Mucosa of gallbladder (tissue), 1 donor: ENCODE measurements around the gene TSPAN14. TPM values are rescaled to one million over a fixed set of nuclear protein-coding genes. Genes with fewer than 3 reads are reported as not detected.
"Not testable (repeated sequence)": the region's sequence is repeated elsewhere in the genome, so short reads cannot be mapped to it uniquely, and the experiment has no call there.

Experiments
- DNase-seq: peaks from one replicate; pipeline ENCODE4 v3.0.0-alpha.2; 2020; ENCODE audit warnings: low spot score
- total RNA-seq: library from RNA; stranded (reverse); gene quantifications from one replicate; pipeline ENCODE4 v1.2.1, GENCODE V29; 2021
- donor health status: DM: no; HTN: no; CAD: no.

The TSPAN14 gene, protein sequence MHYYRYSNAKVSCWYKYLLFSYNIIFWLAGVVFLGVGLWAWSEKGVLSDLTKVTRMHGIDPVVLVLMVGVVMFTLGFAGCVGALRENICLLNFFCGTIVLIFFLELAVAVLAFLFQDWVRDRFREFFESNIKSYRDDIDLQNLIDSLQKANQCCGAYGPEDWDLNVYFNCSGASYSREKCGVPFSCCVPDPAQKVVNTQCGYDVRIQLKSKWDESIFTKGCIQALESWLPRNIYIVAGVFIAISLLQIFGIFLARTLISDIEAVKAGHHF
- 124 TPM for total RNA-seq

DNA sequence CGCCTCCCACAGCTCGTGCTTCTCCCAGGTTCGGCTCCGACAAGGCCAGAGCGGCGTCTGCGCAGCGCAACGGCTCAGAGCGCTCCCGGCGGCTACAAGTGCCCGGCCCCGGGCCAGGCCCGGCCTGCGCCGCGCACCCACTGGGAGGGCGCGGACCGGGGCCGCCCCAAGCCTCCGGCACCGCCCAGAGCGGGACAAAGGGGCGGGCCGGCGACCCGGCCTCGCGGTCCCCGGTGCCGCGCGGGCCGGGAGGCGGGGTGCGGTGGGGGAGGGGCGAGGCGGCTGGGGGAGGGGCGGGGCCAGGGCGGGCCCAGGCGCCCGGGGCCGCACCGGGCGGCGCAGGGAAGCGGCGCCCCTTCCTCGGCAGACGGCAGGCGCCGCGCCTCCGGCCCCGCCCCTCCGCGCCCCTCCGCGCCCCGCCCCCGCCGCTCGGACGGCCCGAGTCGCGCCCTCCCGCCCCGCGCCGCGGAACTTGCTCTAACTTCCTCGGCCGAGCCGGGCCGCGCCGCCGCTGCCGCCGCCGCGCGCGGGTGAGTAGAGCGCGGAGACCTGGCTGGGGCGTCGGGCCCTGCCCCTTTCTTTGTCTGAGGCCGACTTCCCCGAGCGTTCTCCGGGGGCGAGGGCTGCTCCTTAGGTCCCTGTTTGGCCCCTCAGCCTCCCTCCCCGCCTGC lies at the start of gene TSPAN14:
Gene TSPAN14 (plus strand): TSS at position 469 of the 671 bp plus-strand sequence. CDS start 34,924 bp downstream, outside the sequence.
- peak; percentile 82 for DNase-seq

DNA sequence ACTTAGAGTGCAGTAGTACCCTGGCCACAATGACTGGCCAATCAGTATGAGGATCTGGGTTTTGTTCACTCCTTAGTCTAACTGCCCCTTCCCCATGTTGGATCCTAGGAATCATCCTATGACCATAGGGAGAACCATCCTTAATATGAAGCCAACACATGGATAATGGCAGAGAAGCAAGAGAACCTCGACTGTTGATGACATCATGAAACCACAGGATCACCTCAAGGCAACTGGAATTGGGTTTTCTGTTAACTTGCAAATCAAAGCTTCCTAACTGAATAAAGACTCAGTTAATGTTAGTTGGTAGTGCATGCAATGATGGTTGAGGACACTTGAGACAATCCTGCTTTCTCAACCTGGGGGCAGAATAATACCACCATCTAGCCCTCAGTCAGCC lies 49.1 kb upstream of the TSPAN14 start:
- no peak for DNase-seq

DNA sequence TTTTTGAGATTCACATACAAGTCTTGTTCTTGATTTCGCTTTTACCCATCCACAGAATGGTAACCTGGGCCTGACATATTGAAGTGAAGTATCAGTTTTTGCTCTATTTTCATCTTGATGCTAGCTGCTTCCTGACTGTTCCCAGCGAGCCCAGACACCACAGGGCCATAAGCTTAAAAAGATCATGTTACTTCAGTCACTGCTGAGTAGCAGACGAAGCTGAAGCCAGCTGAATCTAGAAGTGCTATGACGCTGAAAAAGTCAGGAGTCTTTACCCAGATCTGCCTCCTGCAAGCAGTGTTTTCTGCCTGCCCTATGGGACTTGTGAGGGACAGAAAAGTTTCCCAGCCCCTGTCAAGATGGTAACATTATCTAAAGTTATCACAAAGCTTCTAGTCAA lies 48.5 kb upstream of the TSPAN14 start:
- no peak for DNase-seq

DNA sequence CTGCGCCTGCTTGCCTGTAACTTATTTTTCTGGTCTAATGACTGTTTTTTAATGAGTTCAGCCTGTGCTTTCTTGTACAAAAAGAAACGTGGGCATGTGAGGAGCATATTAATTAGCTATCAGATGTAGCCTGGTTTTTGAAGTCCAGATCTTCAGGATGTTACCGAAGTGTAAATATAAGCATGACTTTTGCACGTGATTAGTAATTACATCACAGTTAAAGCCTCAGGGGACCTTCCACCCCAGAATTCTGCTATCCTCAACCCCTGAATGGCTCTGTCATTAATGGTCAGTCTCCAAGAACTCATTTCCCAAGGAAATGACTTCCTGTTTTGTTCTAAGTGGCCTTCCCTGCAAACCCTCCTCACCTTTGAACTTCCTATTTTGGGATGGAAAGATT lies 47.9 kb upstream of the TSPAN14 start:
- no peak for DNase-seq

DNA sequence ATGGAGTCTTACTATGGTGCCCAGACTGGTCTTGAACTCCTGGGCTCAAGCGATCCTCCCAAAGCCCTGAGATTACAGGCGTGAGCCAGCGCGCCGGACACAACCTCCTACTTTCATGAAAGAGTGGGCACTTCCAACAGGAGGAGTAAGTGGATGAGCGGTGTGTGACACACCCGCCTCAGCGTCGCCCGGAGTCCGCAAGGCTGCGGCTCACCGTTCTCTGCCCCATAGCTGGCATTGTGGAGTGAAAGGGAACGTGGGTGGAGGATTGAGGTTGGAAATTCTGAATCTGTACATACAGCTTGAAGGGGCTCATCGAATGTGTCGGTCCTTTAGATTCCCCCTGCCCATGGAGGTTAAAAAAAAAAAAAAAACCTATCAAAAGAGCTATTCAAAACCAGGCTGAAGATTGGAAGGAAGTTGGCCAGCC lies 46.3 kb upstream of the TSPAN14 start:
- DNase-seq, result peak; percentile 24

DNA sequence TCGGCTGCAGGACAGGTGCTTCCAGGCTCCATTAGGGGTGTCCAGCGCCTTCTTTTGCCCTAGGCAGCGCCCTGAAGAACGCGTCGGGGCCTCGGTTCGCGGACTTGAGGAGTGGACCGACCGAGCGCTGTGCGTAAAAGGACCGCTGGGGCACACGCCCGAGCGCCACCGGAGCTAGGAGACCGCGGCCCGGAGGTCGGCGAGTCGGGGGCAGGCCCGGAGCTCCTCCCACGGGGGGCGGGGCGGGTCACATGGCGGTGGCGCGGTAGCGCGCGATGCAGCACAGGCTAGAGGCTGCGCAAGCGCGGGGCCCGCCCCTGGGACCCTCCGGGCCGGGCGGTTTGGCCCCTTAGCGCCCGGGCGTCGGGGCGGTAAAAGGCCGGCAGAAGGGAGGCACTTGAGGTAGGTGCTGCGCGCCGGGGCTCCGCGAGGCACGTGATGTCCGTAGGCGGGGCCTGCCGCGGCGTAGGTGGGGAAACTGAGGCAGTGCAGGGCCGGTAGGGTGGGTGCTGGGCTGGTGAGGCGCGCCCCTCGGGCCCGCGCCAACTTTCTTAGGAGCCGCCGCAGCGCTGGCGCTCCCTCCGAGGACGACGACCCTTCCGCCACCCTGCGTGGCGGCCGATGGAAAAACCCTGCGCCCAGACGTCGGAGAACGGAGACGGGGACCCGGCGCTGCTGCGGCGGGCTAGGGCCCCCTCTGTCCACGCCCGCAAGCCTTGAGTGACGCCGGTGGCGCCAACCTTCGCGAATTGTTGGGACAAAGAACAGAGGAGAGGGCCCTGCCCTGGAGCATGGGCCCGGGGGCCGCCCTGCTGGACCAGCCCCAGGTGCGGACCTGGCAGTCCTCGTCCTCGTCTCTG lies 45.6 kb upstream of the TSPAN14 start, which contains the start of gene PRXL2A:
Gene PRXL2A (plus strand): TSS at position 310 of the 860 bp plus-strand sequence. CDS start 11,917 bp downstream, outside the sequence.
- peak; percentile 86 for DNase-seq

DNA sequence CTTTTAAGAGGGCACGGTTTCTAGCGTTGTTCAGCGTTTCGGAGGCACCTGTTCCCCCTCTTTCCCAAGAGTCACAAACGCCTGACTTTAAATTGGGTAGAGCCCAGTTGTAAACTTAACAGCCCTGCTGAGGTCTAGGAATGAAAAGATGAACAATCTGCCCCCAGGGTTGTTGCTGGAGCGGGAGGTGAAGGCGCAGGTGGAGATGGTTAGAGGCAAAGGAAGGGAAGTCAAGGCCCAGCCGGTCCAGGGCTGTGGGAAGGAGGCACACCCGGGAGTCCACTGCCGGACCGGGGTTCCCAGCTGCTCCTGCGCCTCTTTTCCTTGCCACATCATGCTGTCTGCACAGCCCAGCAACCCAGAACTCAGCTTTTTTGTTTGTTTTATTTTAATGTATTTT lies 45.0 kb upstream of the TSPAN14 start:
- DNase-seq, result no peak

DNA sequence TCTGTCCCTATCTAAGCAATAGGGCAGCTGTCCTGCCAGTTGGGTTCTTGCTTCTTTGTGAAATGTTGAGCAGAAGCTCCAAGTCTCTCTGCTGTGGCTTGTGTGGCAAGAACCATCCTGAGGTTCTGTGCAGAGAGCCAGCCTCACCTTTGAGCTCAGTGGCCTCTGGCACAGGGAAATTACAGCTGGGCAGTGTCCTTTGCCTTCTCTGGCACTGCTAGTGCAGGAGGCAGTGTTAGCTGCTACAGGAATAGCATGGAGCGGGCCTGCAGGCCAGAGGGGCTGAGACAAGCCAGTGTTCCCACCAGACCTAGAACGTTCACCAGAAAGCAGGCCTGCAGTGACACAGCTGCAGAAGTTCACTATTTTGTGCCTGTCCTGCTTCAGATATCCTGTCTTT lies 44.0 kb upstream of the TSPAN14 start:
- DNase-seq, result no peak

DNA sequence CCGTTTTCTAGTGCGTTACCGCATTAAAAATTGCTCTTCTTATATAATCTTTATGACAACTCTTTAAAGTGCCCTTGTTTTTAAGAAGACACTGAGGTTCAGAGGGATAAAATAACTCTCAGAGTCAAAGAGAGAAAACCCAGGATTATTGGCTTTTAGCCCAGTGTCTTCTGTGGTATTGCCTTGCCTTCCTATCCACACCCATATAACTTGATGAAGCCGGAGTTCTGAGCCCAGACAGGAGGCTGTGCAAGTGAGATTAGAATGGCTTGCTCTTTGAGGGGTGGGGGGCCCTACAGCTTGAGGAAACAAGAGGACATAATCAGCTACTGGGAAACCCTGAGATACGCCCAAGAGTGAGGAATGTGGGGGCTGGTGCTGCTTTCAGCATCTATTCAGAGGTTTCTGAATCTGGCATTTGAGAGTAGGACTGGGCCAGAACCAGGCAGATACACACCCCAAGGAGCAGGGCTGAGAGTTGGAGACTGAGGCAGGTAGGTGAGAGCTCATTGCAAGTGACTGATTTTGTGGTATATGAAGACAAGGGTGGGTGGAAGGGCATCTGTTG lies 43.4 kb upstream of the TSPAN14 start:
- DNase-seq, result no peak

DNA sequence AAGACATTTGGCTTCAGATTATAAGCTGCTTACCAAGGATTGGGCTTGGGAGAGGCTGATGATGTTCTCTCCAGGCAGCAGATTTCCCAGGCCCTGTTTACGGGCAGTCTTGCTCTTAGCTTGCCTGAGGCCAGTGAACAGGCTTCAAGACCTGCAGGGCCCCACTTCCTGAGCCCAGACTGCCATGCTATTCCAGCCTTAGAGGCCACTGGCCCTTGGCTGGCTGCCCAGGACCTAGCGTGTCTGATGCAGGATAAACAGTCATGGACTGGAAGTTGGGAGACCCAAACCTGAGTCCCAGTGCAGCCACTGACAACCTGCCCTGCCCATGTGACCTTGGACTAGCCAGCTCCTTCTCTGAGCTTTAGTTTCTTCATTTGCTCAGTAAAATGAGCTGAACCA lies 42.8 kb upstream of the TSPAN14 start:
- DNase-seq, result peak; percentile 28

DNA sequence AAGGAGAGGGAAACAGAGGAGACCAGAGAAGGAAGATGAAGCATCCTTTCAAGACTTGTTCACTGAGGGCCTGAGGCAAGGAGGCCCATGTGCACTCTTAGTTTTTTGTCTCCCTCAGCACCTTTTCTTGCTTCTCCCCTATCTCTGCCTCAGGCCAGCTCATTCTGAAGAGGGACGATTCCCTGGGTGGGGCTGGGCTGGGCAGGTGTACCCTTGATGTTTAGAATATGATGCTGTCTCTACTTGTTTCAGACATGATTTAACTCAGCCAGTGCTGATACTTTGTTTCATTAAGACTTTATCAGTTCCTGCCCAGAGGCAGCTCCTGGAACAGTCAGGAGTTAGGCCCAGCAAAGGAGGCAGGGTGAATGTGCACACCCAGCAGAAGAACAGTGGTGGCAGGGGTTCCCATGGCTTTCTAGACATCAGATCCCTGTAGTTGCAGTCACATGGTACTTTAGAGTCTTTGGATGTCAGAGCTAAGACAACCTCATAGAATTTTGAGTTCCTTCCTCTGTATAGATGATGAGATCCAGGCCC lies 42.4 kb upstream of the TSPAN14 start:
- DNase-seq, result no peak

DNA sequence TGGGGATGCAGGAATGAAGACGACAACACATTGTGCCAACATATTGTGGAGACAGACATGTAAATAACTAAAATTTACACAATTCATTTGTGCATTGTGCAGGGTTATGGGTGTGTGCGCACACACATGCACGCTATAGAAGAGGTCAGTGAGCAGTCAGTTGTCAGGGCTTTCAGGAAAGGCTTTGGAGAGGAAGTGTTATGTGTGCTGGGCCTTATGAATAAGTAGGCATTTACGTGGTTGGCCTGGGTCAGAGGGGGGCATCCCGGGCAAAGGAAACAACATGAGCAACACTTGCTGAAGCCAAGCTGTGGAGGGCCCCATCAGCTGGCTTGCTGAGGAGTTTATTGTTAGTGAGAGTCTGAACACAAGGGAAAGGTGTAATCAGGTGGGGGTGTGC lies 41.6 kb upstream of the TSPAN14 start:
- no peak for DNase-seq

DNA sequence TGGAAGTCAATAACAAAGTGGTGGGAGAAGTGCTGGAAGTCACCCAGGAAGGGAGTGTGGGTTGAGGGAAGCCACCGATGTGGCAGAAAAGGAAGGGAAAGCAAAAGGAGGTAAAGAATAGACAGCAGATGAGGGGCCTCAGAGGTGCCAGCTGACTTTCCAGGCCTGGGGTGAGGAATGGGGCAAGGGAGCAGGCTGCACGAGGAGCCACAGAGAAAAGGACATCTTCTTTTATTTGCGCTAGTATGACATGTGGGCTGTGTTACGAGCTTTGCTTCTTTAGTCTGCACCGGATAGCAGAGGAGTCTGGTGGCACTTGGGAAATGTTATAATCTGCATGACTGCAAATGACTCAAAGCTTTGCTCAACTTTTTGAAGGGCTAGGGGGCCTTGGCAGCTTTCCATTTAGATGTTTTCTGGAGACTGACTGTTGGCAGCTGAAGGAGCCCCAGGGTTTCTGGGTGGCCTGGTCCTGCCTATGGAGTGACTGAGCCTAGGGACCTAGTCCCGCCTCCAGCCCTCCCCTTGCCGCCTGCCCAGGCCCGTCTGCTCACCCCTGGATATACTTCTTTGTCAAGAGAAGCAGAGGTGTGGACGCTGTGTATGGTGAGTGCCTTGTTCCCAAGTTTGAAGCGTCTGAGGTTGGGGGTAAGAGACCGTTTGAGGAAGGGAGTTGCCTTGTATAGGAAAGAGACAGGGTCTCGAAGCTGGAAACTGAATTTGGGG lies 40.7 kb upstream of the TSPAN14 start:
- no peak for DNase-seq

DNA sequence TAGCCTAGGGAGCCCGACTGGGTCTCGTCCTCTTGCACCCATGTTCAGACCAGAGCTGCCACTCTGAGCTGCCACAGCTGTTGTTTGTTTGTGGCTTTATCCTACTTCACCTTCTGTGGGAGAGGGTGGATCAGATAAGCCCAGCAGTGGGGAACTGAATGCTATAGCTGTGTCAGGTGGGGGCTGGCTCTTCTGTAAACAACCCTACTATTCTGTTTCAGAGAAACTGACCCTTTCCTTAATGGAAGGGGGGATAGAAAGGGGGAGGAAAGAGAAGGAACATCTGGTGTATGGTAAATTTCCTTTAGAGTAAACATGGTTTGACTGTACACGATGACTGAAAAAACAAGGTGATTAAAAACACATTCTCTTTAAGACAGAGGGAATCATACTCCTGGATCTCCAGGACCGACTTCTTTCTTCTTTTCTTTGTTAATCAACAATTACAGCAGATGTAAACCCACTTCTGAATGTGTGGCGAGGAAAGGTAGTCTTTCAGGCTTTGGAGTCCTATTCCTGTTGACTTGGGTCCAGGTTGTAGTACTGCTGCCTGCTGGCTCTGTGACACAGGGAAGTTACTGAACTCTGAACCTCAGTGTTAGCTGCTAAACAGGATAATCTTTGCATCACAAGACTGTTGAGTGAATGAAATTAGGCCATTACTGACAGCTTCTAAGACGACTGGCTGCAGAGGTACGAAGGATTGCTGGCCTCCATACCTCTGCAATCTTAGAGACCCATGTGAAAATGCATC lies 39.8 kb upstream of the TSPAN14 start:
- DNase-seq, result peak; percentile 34

DNA sequence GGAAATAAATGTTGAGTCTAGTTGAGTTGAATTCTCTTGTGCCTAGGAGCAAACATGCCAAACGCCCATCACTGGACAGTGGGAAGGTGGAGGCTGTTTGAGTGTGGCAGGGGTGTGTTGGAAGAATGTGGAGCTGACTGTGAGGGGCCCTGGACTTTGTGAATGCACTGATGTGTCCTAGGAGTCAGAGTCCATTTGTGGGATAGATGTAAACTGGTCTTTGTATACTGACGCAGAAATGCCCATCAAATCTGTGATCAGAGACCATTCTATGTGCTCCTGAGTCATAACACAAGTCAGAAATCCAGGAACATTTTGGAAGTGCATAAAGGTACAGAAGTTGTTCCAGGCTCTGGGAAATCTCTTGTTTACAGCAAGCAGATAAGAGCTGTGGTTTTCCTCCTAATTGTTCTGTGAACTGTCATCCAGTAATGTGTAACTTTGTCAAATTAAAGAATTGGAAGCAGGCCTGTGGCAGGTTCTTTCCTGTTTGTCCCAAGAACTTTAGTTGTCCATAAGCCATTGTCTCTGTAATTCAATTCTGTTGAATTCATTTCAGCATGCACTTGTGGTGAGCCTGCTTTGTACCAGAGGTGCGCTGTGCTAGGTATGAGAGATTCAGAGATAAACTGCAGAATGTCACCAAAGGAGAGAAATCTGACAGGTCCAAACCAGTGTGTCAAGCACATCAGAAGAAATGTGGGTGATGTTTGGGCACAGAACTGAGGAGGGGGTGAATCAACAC lies 38.2 kb upstream of the TSPAN14 start:
- no peak for DNase-seq

DNA sequence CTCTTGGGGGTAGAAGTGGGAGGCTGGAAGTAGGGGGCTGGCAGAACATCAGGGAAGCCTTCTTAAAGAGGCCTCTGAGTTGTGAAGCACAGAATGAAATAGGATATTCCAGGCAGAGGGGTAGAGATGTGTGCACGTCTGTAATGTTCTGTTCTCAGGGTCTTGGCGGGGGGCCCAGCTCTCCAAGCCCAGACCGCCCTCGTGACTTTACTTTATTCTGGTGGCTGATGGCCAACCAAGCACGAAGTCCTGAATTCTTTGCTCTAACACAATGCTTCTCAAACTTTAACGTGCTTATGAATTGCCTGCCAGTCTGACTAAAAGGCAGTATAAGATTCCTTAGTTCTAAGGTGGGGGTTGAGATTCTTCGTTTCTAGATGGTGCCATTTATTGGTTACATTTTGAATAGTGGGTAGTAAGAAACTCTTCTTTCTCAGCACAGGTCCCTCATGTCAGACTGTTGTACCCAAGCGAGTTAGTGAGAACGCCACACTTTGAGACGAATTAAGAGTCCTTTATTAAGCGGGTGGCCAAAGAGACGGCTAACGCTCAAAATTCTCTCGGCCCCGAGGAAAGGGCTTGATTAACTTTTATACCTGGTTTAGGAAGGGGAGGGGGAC lies 37.5 kb upstream of the TSPAN14 start:
- peak; percentile 45 for DNase-seq

DNA sequence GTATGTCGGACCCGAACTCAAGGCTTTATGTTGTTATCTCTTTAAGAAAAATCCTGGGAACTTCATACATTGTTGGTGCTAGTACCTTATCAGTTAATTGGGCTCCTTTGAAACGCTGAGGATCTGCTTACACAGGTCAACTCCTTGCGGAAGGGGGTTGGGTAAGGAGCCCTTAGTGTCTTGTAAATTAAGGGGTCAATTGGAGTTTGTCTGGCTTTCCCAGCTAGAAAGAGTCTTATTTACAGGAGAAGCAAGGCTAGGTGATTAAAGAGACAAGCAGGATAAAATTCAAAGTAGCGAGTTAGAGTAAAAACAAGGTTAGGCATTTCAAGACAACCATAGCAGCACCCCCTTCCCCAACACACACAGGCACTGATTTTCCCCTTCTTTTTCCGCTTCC lies 36.9 kb upstream of the TSPAN14 start:
- not testable (repeated sequence) for DNase-seq

DNA sequence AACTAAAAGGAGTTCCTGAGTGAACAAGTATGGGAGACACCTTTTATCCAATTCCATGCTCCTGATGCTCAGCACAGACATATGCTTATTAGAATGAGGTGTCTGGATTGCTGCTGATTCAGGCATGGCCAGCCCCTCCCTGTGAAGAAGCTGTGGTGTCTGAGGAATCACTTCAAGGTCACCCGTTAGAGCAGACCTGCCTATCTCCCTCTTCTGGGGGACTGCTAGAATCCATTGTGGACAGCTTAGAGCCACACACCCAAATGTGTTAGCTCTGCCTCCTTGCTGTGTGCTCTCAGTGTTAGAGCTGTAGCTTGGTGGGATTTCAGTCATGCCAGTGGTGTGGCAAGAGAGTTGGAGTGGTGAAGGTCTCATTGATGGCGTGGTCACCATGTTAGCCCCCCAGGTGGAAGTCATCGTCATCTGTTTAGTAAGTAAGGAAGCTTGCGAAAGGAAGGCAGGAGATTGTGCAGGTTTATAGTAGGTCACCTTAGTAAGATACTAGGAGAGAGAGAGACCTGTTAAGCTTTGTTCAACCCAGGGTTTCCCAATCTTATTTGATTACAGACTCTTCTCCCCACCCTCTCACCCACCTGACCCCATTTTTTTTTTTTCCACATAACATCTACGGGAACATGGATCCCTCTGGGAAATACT lies 32.9 kb upstream of the TSPAN14 start:
- DNase-seq, result no peak
